WTC11 (cell line): ENCODE data around the gene DTX3L. TPM values are rescaled to one million over a fixed set of nuclear protein-coding genes. Genes with fewer than 3 reads are reported as not detected.

ENCODE experiments used
- total RNA-seq: library from RNA; stranded (reverse); gene quantifications from 3 replicates; pipeline ENCODE4 v1.2.3, GENCODE V29; 2021

Gene DTX3L
- total RNA-seq, 1 experiment from 2014 or later, result 4.6 TPM

Other genes with a start within 250 kb of the DTX3L start
- gene CSTA, start 239.1 kb upstream of the DTX3L start, total RNA-seq, result not detected in 3 replicates
- gene MIX23, start 181.1 kb upstream of the DTX3L start, total RNA-seq, result 78.0 to 81.7 TPM (median 80.9 TPM) in 3 replicates
- gene FAM162A, start 180.2 kb upstream of the DTX3L start, total RNA-seq, result 83.9 to 141 TPM (median 128 TPM) in 3 replicates
- 2.6 to 2.9 TPM (median 2.8 TPM) in 3 replicates for gene WDR5B, start 148.3 kb upstream of the DTX3L start, total RNA-seq
- gene KPNA1, start 49.4 kb upstream of the DTX3L start, total RNA-seq, result 53.8 to 58.8 TPM (median 58.2 TPM) in 3 replicates
- 1.8 to 2.1 TPM (median 1.9 TPM) in 3 replicates for gene PARP9, start within 50 bp of the DTX3L start, total RNA-seq
- 0.15 to 0.39 TPM (median 0.37 TPM) in 3 replicates for gene PARP15, start 13.3 kb downstream of the DTX3L start, total RNA-seq
- gene PARP14, start 116.5 kb downstream of the DTX3L start, total RNA-seq, result 15.9 to 17.6 TPM (median 16.8 TPM) in 3 replicates
- gene HSPBAP1, start 229.5 kb downstream of the DTX3L start, total RNA-seq, result 7.6 to 10.4 TPM (median 9.1 TPM) in 3 replicates
- 8.0 to 10.2 TPM (median 8.5 TPM) in 3 replicates for gene SLC49A4, start 230.7 kb downstream of the DTX3L start, total RNA-seq